ENCODE results near the gene TPRN.

TPRN gene

DNA sequence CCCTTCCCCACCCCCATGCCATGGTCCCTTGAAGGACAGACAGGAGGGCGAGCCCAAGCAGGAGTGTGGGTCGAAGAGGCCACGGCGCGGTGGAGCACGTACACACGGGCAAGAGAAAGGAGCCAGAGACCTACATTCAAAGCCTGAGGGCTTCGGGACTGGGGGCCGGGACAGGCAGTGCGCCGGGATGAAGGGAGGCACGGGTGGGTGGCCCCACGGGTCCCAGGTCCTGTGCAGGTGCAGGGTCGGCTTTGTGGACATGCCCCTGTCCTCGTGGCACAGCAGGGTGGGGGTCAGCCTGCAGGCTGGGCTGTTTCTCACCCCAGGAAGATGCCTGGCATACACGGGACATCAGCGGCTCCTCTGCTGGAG, 40.5 kb downstream of the TPRN start:
- H3K4me3 ChIP-seq (ENCODE audit: low read depth, low read length): no peak overlapping the region
- no peak for TF ChIP-seq CTCF (IDR thresholded peaks at IDR 0.05; ENCODE audit: low read depth, low read length)

DNA sequence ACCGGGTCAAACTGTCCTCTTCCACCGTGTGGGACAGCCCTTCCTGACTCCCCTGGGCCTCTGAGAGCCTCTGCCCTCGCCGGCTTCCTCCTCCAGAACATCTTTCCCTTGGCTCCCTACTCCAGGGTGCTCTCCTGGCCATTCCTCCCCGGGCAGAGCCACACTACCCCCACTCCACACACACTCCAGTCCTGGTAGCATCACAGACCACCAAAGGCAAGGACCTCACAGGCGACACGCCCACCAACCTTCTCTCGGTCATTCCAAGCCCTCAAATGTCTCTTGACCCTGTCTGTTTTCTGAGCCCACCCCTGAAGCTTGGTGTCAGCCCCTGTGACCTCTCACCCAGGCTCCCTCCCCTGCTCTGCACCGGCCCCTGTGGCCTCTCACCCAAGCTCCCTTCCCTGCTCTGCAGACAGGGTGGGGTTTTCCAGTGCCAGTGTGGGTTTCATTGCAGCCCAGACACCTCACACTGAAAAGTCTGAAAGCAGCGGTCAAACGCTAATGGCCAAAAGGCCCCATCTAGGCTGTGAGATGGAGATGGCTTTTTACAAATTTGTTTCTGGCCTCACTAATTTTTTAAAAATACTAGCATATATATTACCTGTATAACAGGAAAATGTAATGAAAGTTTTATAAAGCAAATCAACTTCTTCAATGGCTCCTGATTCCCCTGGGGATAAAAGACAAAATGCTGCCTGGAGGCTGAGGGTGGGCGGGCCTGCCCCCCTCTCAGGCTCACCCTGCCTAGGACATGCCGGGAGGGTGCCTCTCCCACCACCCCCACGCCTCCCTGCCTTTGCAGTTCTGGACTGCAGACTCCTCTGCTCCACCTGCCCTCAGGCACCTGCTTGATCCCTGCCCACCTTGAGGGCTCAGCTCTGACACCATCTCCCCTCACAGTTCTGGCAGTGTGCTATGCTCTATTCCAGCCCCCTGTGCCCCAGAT, 41.2 kb downstream of the TPRN start:
- H3K4me3 ChIP-seq (ENCODE audit: low read depth, low read length): no peak overlapping the region
- TF ChIP-seq CTCF (IDR thresholded peaks at IDR 0.05; ENCODE audit: low read depth, low read length): no peak

DNA sequence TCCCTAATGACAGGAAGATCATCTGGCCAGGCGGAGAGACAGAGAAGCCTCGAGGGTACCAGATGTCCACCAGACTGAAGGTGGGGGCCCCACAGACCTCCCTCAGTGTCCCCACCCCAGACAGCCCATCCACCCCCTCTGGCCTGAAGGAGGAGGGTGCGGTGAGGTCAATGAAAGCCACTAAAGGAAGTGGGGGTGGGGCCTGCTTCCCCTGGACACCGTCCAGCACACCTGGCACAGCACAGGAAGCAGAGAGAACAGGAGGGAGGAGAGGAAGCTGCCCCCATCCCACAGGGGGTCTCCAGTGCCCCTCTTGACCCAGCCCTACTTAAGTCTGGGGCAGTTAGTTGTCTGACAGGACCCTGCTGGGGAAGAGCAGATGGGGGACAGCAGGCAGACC, 41.9 kb downstream of the TPRN start:
- no peak overlapping the region for H3K4me3 ChIP-seq (ENCODE audit: low read depth, low read length)
- no peak for TF ChIP-seq CTCF (IDR thresholded peaks at IDR 0.05; ENCODE audit: low read depth, low read length)

GRCh38 chr9:137157618-137158415, 42.7 kb downstream of the TPRN start:
- TF ChIP-seq CTCF (IDR thresholded peaks at IDR 0.05; ENCODE audit: low read depth, low read length): no peak
- no peak overlapping the region for H3K4me3 ChIP-seq (ENCODE audit: low read depth, low read length)

DNA sequence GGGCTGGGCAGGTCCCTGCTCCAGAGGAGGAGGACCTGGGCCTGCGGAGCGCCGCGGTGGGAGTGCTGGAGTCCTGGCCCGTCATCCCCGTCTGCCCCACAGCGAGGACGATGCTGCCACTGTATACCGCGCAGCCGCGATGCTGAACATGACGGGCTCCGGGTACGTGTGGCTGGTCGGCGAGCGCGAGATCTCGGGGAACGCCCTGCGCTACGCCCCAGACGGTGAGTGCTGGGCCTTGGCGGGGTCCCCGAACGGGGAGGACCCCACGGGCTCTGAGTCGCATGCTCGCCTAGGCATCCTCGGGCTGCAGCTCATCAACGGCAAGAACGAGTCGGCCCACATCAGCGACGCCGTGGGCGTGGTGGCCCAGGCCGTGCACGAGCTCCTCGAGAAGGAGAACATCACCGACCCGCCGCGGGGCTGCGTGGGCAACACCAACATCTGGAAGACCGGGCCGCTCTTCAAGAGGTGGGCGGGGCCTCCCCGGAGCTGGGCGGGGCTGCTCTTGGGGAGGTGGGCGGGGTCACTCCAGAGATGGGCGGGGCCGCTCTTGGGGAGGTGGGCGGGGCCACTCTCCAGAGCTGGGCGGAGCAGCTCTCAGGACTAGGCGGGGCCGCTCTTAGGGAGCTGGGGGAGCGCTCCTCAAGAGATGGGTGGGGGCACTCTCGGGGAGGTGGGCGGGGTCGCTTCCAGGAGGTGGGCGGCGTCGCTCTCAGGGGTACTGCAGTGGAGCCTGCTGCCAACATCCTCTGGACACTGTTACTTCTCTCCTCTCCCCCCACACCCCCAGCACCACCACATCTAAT, 43.8 kb downstream of the TPRN start:
- H3K4me3 ChIP-seq (ENCODE audit: low read depth, low read length): no peak overlapping the region

GRCh38 chr9:137152844-137153405, 47.6 kb downstream of the TPRN start:
- TF ChIP-seq CTCF (IDR thresholded peaks at IDR 0.05; ENCODE audit: low read depth, low read length): no peak
- H3K4me3 ChIP-seq (ENCODE audit: low read depth, low read length): no peak overlapping the region

More for the DNA sequence above, 43.8 kb downstream of the TPRN start:
- TF ChIP-seq CTCF (IDR thresholded peaks at IDR 0.05; ENCODE audit: low read depth, low read length): no peak

Measured in WI38 (cell line).